ENCODE results near the gene SYTL2. TPM values are rescaled to one million over a fixed set of nuclear protein-coding genes. Genes with fewer than 3 reads are reported as not detected.

The SYTL2 gene
- total RNA-seq, 4 donors from 2014 or later, result 140 to 1,280 (median 344) TPM

GRCh38 chr11:85665733-85666132 lies 145.2 kb downstream of the SYTL2 start:
- Histone ChIP-seq H3K27me3 (no peaks in the 10 kb centered on the region), H3K4me3 (peak overlapping the region in 1 of 4 donors; percentile 93), H3K4me1 (peaks cover 13 to 35% (median 28%) of the 10 kb centered on the region in 4 donors), H3K27ac (peak overlapping the region; percentile 94 to 100 (median 98)), H3K9me3 (no peaks in the 10 kb centered on the region), H3K36me3 (no peaks in the 10 kb centered on the region)
- in situ Hi-C loops (cut with MboI; ENCODE audit: low pct_ligation_motif_present in 1 of 4, low pct_unique_long_range_greater_than_20kb in 1 of 4, low sequenced_read_pairs in 3 of 4) (loop anchor here in 1 of 4 donors (25.0 kb wide), 1 partner anchor 572 kb away; the partner anchor contains the start of gene EED), intact Hi-C loops (cut with DNase I; ENCODE audit: low total_unique reads) (no loop called here)
- 48 to 50% methylated on average over 3 to 5 of the region's 5 CpGs for WGBS, 2 donors (ENCODE audit: low coverage in 1 of 2)
- DNase-seq, result no peak
- TF ChIP-seq POLR2AphosphoS5 (IDR thresholded peaks at IDR 0.05) (no peak), POLR2A (IDR thresholded peaks at IDR 0.05) (no peak)

GRCh38 chr11:85664615-85665481 lies 146.1 kb downstream of the SYTL2 start, which contains the start of gene CREBZF:
Gene CREBZF, minus strand, starts transcription at chr11:85665129. Its CDS starts 254 bp downstream, at chr11:85664875.
- Histone ChIP-seq H3K4me1 (peaks cover 13 to 44% (median 33%) of the 10 kb centered on the region in 4 donors), H3K27me3 (no peaks in the 10 kb centered on the region), H3K4me3 (peak within 1 kb of the TSS; percentile 61 to 93 (median 88)), H3K9me3 (no peaks in the 10 kb centered on the region), H3K27ac (peak within 1 kb of the TSS; percentile 94 to 100 (median 98)), H3K36me3 (peaks cover 0 to 4% (median 0%) of the 10 kb centered on the region in 4 donors)
- intact Hi-C loops (cut with DNase I; ENCODE audit: low total_unique reads) (loop anchor here (5.0 kb wide), 1 partner anchor 38 kb away; the partner anchor contains the start of genes DLG2 and TMEM126B), in situ Hi-C loops (cut with MboI; ENCODE audit: low pct_ligation_motif_present in 1 of 4, low pct_unique_long_range_greater_than_20kb in 1 of 4, low sequenced_read_pairs in 3 of 4) (loop anchor here in 1 of 4 donors (25.0 kb wide), 1 partner anchor 572 kb away; the partner anchor contains the start of gene EED)
- peak; percentile 96 for DNase-seq
- 0 to 1% methylated on average over 2 to 44 of the region's 67 CpGs for WGBS, 2 donors (ENCODE audit: low coverage in 1 of 2)
- TF ChIP-seq CTCF (IDR thresholded peaks at IDR 0.05), result no peak
- TF ChIP-seq POLR2AphosphoS5 (IDR thresholded peaks at IDR 0.05), result peak; percentile 99
- no peak for TF ChIP-seq EP300 (IDR thresholded peaks at IDR 0.05; ENCODE audit: low read depth)
- TF ChIP-seq POLR2A (IDR thresholded peaks at IDR 0.05), result peak; percentile 99

- TF ChIP-seq CTCF (IDR thresholded peaks at IDR 0.05), result peak; percentile 46 to 82 (median 61)
- no peak for TF ChIP-seq POLR2A (IDR thresholded peaks at IDR 0.05)
- no peak for TF ChIP-seq EP300 (IDR thresholded peaks at IDR 0.05; ENCODE audit: low read depth)
- TF ChIP-seq POLR2AphosphoS5 (IDR thresholded peaks at IDR 0.05), result peak in 2 of 3 donors; percentile 43 to 74
- no peaks in the 10 kb centered on the region for H3K9me3 ChIP-seq
- H3K4me1 ChIP-seq, result peaks cover 13 to 53% (median 39%) of the 10 kb centered on the region in 4 donors
- intact Hi-C loops (cut with DNase I; ENCODE audit: low total_unique reads) (loop anchor here (5.0 kb wide), 1 partner anchor 37 kb away; the partner anchor contains the start of genes DLG2 and TMEM126B), in situ Hi-C loops (cut with MboI; ENCODE audit: low pct_ligation_motif_present in 1 of 4, low pct_unique_long_range_greater_than_20kb in 1 of 4, low sequenced_read_pairs in 3 of 4) (loop anchor here in 1 of 4 donors (25.0 kb wide), 1 partner anchor 573 kb away; the partner anchor contains the start of gene EED)
- H3K27me3 ChIP-seq, result no peaks in the 10 kb centered on the region
- peaks cover 0 to 6% (median 2%) of the 10 kb centered on the region in 4 donors for H3K36me3 ChIP-seq
- peak; percentile 87 for DNase-seq
- H3K4me3 ChIP-seq, result peak overlapping the region; percentile 61 to 93 (median 88)
- WGBS, 2 donors (ENCODE audit: low coverage in 1 of 2), result 0% methylated on average over 66 of the region's 73 CpGs; no CpG with 5 or more reads in 1 of the 2 donors
- peak overlapping the region; percentile 94 to 100 (median 98) for H3K27ac ChIP-seq
These were observed 147.0 kb downstream of the SYTL2 start for GRCh38 chr11:85663753-85664614.

- H3K9me3 ChIP-seq, result no peaks in the 10 kb centered on the region
- peaks cover 0 to 10% (median 3%) of the 10 kb centered on the region in 4 donors for H3K36me3 ChIP-seq
- DNase-seq, result no peak
- H3K27ac ChIP-seq, result peak overlapping the region; percentile 94 to 100 (median 98)
- TF ChIP-seq CTCF (IDR thresholded peaks at IDR 0.05) (no peak), POLR2A (IDR thresholded peaks at IDR 0.05) (no peak), POLR2AphosphoS5 (IDR thresholded peaks at IDR 0.05) (no peak), EP300 (IDR thresholded peaks at IDR 0.05; ENCODE audit: low read depth) (no peak)
- no peaks in the 10 kb centered on the region for H3K27me3 ChIP-seq
- WGBS, 2 donors (ENCODE audit: low coverage in 1 of 2), result 2 to 5% methylated on average over 10 of the region's 10 CpGs
- H3K4me3 ChIP-seq, result peak overlapping the region; percentile 61 to 93 (median 88)
- in situ Hi-C loops (cut with MboI; ENCODE audit: low pct_ligation_motif_present in 1 of 4, low pct_unique_long_range_greater_than_20kb in 1 of 4, low sequenced_read_pairs in 3 of 4), result loop anchor here in 1 of 4 donors (25.0 kb wide), 1 partner anchor 574 kb away; the partner anchor contains the start of gene EED
- H3K4me1 ChIP-seq, result peaks cover 13 to 60% (median 42%) of the 10 kb centered on the region in 4 donors
- intact Hi-C loops (cut with DNase I; ENCODE audit: low total_unique reads), result loop anchor here (5.0 kb wide), 1 partner anchor 36 kb away; the partner anchor contains the start of genes DLG2 and TMEM126B
These were observed 147.7 kb downstream of the SYTL2 start for GRCh38 chr11:85663080-85663752.
